GM12891 (cell line): Measurements from ENCODE around the gene FOXP4.

Source experiments
- DNase-seq: peaks from one replicate; pipeline ENCODE4 v3.0.0; 2011; ENCODE audit warnings: low spot score; ENCODE audit not compliant: insufficient read length
- FAIRE-seq: peaks from 2 replicates; lab custom pipeline; 2011; peaks lifted over from hg19 to GRCh38; lab: Jason Lieb, UNC
- PAX5 ChIP-seq: IDR thresholded peaks from 2 replicates; pipeline ENCODE4 v1.6.1; 2011; ENCODE audit warnings: low read length, moderate library complexity, mild to moderate bottlenecking; ENCODE audit not compliant: insufficient read depth, severe bottlenecking
- POLR2A ChIP-seq: IDR thresholded peaks from 2 replicates; pipeline ENCODE4 v1.6.1; 2011; ENCODE audit warnings: low read depth, low read length, control low read depth
- POLR2AphosphoS5 ChIP-seq: IDR thresholded peaks from 2 replicates; pipeline ENCODE4 v1.6.1; 2011; ENCODE audit warnings: low read depth, low read length, control low read depth
- POU2F2 ChIP-seq: IDR thresholded peaks from 2 replicates; pipeline ENCODE4 v1.6.1; 2011; ENCODE audit warnings: low read depth, mild to moderate bottlenecking, control low read depth, low read length, moderate library complexity
- SPI1 ChIP-seq: IDR thresholded peaks from 2 replicates; pipeline ENCODE4 v1.6.1; 2011; ENCODE audit warnings: low read depth, low read length, control low read depth
- TAF1 ChIP-seq: IDR thresholded peaks from 2 replicates; pipeline ENCODE4 v1.6.1; 2011; ENCODE audit warnings: low read depth, low read length, control low read depth

The FOXP4 gene

DNA sequence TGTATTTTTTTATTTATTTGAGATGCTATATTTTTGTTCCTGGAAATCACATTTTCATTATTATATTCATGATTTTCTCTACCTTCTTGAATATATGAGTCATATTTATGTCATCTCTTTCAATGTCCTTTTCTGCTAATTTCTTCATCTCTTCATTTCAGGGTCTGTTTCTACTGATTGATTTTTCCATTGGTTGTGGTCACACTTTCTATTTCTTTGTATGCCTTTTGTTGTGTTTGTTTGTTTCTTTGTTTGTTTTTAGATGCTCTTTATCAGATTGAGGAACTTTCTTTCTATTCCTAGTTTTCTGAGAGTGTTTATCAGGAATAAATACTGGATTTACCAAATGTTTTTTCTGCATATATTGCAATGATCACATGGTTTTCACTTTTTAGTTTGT is 75.2 kb downstream of the FOXP4 start:
- TF ChIP-seq POLR2A (no peak), PAX5 (no peak)
- DNase-seq (no peak), FAIRE-seq (no peak)

DNA sequence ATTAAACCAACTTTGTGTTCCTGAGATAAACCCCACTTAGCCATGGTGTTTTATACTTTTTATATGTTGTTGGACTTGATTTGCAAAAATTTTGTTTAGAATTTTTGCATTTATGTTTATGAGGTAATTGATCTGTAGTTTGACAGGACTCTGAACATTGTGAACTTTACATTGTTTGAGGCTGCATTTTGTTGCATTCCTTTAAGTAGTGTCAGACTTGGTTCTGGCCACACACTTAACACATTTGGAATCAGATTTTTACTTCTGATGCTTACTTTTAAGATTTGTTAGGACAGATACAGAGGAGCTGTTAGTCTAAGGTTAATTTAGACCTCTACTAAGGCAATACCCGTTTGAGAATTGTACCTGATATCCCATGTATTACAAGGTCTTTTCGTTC is 75.6 kb downstream of the FOXP4 start:
- TF ChIP-seq PAX5 (no peak), POLR2A (no peak), POLR2AphosphoS5 (no peak), POU2F2 (no peak)
- no peak for FAIRE-seq
- no peak for DNase-seq

DNA sequence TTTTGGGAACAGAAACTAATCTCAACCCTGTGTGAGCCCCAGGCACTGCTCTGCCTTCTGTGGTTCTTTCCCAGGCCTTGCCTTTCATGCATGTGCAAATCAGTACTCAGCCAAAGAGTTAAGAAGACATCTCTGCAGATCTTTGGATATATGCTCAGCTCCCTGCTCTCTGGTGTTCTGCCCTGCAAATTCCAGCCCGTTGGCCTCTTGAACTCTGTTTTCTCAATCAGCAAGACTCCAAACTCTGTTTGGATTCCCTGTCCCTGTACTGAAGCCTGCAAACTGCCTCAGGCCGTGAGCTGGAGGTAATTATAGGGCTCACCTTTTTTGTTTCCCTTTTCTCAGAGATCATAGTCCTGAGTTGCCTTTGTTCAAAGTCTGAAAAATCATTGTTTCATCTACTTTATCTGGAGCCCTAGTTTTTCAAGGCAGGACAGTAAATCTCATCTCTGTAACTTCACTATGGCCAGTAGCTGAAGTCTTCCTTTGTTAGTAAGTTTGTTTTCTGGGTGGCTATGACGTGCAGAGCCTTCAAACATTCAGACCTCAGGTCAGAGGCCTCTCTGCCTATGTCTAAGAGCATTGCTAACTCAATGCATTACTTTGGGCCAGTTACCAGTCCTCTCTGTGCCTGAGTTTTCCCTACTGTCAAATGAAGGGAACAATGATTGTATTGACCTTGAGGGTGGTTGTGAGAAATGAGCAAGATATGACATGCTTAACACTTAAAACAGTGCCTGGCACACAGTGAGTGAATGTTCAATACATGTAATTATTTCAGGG is 76.2 kb downstream of the FOXP4 start:
- FAIRE-seq (peak; percentile 58), DNase-seq (no peak)
- TF ChIP-seq POLR2A (no peak), POU2F2 (no peak), SPI1 (peak; percentile 43)

DNA sequence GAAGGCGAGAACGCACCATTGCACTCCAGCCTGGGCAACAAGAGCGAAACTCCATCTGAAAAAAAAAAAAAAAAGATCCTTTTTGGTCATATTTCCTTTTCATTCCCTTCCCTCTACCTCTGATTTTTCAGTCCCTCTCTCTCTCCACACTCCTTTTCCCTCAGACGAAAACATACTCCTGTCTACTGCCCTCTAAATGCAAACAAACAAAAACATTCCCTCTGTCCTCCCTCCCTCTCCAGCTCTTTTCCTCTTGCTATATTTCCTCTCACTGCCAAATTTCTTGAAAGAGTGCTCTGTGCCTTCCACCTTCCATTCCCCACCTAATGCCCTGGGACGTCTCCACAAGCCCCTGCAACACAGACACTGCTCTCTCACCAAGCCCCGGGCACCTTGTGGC is 77.1 kb downstream of the FOXP4 start:
- FAIRE-seq (no peak), DNase-seq (no peak)
- no peak for TF ChIP-seq POU2F2
- no peak for TF ChIP-seq TAF1

DNA sequence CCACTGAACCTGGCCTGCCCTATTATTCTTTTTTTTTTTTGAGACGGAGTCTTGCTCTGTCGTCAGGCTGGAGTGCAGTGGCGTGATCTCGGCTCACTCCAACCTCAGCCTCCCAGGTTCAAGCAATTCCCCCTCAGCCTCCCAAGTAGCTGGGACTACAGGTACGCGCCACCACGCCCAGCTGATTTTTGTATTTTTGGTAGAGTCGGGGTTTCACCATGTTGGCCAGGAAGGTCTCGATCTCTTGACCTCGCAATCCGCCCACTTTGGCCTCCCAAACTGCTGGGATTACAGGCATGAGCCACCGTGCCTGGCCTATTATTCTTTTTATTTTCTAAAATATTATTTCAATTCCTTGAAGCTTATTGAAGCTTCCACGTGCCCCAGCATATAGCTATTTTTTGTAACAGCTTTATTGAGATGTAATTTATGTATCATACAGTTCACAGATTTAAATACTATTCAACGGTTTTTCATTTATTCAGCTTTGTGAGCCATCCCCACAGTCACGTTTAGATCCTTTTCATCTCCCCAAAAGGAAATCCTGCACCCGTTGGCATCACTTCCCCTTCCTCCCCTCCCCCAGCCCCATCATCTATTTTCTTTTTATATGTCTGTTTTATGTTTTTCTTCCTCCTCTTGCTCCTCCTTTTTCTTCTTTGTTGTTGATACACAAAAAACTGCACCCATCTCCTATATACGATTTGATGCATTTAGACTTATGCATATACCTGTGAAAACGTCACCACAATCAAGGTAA is 78.6 kb downstream of the FOXP4 start:
- DNase-seq (no peak), FAIRE-seq (no peak)
- no peak for TF ChIP-seq POLR2AphosphoS5
- TF ChIP-seq SPI1 = no peak
- TF ChIP-seq TAF1 = no peak

DNA sequence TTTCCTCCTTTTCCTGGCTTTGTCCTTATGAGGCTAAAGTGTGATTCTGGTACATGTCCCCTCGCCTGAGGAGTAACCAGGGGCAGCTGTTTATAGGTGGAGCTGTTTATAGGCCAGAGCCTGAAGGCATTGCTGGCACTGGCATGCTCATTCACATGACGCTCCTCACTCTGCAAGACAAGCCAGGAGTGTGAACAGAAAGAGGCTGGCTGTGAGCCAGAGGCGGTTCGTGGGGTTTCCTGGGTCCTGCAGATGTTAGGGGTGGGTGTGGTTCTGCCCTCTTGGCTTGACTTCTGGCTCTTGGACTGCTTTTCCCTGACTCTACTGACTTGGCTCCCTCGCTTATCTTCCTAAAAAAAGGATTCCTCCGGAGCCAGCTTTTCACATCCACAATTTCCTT is 79.3 kb downstream of the FOXP4 start:
- DNase-seq = no peak
- no peak for TF ChIP-seq TAF1
- TF ChIP-seq PAX5 = no peak
- TF ChIP-seq POLR2AphosphoS5 = no peak
- no peak for TF ChIP-seq POLR2A
- TF ChIP-seq POU2F2 = no peak
- TF ChIP-seq SPI1 = no peak
- no peak for FAIRE-seq

DNA sequence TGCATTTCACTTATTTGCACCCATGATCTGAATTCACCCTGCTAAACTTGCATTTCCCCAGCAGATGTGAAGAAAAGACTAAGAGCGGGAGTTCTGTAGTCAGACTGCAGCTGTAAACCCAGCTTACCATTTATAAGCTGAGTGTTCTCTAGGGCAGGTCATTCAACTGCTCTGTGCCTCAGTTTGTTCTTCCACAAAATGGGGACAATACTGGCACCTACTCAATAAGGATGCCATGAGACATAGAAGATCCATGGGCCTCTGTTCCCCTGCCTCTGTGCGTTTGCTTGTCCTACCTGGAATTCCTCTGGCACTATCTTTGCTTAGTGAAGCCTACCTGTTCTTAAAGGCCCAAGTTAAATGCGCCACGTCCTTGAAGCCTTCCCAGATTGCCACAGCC is 79.8 kb downstream of the FOXP4 start:
- DNase-seq (no peak), FAIRE-seq (no peak)
- TF ChIP-seq POLR2AphosphoS5 (no peak), POLR2A (no peak), TAF1 (no peak), SPI1 (no peak), POU2F2 (no peak), PAX5 (no peak)

DNA sequence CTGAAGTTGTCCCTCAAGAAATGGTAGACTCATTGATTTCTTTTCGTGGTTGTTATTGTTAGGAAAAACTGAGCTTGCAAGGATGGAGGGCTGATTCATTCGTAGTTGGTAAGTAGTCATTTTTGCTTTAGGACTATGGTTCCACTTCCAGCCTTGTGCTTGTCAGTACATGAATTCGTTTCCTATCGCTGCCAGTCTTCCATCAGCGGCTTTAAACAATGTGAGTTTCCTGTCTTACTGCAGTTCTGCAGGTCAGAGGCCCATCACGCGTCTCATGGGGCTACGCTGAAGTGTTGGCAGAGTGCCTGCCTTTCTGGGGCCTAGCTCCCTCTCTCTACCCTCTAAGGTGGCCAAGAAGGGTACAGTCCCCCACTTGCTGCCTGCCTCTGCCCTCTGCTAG is 80.7 kb downstream of the FOXP4 start:
- no peak for FAIRE-seq
- no peak for DNase-seq
- TF ChIP-seq PAX5 (no peak), POLR2A (no peak), POU2F2 (no peak), POLR2AphosphoS5 (no peak), TAF1 (no peak), SPI1 (no peak)

DNA sequence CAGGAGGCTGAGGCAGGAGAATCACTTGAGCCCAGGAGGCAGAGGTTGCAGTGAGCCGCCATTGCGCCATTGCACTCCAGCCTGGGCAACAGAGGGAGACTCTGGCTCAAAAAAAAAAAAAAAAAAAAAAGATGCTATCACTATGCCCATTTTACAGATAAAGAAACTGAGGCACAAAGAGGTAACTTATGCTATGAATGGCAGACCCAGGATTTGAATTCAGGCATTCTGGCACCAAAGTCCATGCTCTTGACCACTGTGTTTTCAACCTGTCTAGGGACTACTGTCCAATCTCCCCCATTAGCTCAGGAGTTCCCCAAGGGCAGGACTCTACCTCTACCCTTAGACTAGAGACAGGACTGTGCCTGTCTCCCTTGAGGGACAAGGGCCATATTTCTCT is 82.9 kb downstream of the FOXP4 start:
- DNase-seq (no peak), FAIRE-seq (no peak)
- no peak for TF ChIP-seq POU2F2
- TF ChIP-seq PAX5 = no peak
- TF ChIP-seq POLR2AphosphoS5 = no peak
- no peak for TF ChIP-seq POLR2A
- no peak for TF ChIP-seq TAF1
- TF ChIP-seq SPI1 = no peak

DNA sequence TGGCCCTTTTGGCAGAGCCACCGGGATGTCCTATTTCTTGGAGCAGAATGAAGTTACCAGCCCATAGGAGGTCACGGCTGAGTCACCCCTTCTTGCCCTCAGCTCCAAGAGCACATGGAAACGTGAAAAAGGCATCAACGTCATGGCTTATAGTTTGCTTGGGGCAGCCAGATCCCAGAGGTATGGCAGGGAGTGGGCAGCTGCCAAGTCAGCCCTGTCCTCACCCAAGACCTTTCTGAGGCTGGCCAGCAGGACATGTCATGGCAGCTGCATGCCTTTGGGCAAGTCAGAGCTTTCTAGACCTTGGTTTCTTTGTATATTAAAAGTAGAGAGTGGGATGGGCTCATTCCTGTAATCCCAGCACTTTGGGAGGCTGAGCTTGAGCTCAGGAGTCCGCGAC is 83.9 kb downstream of the FOXP4 start:
- DNase-seq = no peak
- FAIRE-seq = no peak
- no peak for TF ChIP-seq PAX5
- no peak for TF ChIP-seq POU2F2
- TF ChIP-seq POLR2A = no peak
- TF ChIP-seq POLR2AphosphoS5 = no peak
- no peak for TF ChIP-seq SPI1
- no peak for TF ChIP-seq TAF1

DNA sequence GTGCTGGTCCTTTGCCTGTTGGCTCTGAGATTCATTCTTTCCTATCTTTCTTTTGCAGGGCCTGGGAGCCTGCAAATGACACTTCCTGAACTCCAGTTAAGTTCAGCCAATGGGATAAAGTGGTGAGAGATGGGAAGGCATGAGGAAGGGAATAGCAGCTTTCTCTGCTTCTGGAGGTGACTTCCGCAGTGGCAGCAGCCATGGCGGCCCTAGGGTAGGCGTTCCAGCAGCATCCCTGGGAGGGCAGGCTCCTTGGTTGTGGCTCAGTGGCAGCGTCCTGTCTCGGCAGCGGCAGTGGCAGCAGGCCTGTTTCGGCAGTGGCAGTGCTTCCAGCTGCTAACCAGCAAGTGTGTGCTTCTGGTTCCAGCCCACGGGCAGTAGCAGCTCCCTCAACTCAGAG is 84.8 kb downstream of the FOXP4 start:
- DNase-seq (no peak), FAIRE-seq (no peak)
- no peak for TF ChIP-seq TAF1
- TF ChIP-seq POU2F2 = no peak
- no peak for TF ChIP-seq POLR2A
- no peak for TF ChIP-seq PAX5

DNA sequence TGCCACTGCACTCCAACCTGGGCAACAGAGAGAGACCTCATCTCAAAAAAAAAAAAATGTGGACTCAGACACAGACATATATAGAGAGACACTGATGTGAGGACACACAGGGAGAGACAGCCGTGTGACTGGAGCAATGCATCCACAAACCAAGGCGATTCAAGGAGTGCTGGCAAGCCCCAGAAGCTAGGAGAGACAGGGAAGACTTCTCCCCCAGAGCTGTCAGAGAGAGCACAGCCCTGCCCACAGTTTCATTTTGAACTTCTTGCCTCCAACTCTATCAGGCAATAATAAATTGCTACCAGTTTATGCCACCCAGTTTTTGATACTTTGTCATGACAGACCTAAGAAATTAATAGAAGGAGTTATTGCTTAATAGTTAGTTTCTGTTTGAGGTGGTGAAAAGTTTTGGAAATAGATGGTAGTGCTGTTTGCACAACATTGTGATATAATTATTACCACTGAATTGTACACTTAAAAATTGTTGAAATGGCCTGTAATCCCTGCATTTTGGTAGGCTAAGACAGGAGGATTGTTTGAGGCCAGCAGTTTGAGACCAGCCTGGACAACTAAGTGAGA is 87.0 kb downstream of the FOXP4 start:
- TF ChIP-seq POLR2A (no peak), POU2F2 (no peak), POLR2AphosphoS5 (no peak), SPI1 (no peak), TAF1 (no peak), PAX5 (no peak)
- no peak for FAIRE-seq
- DNase-seq = no peak
